GM12878 (cell line): Measurements from ENCODE around the gene DYRK4. TPM values are rescaled to one million over a fixed set of nuclear protein-coding genes. Genes with fewer than 3 reads are reported as not detected.

Experiments
- ATAC-seq: fragments of 200-7000 bp; cut with Tn5 transposase; 3 replicates; pipeline ENCODE4 v1.9.1; 2020; ENCODE audit warnings: mild to moderate bottlenecking, moderate library complexity
- BruUV-seq: library from RNA; stranded (reverse); fragments of 400-500 nt; replicated peaks from 2 replicates; lab custom pipeline; 2021; lab: Mats Ljungman, UMichigan
- CTCF ChIA-PET: fragments of 300-600 bp; sonication (Branson Sonifier 250); formaldehyde crosslinking; extraction: SDS; loops from one replicate; lab custom pipeline; 2021; ENCODE audit warnings: inconsistent platforms; lab: Yijun Ruan, JAX
- POLR2A ChIA-PET: fragments of 350-600 bp; formaldehyde crosslinking; extraction: SDS; loops from one replicate; lab custom pipeline; 2021; ENCODE audit warnings: inconsistent platforms; lab: Charles Lee
- RAD21 ChIA-PET: fragments of 300-600 bp; sonication (Branson Sonifier 250); formaldehyde crosslinking; loops from one replicate; lab custom pipeline; 2023; ENCODE audit warnings: antibody characterized with exemption; ENCODE audit not compliant: unreplicated experiment; lab: Charles Lee
- SMC1A ChIA-PET: fragments of 300-600 bp; sonication (Branson Sonifier 250); formaldehyde crosslinking; loops from one replicate; lab custom pipeline; 2023; ENCODE audit not compliant: unreplicated experiment, uncharacterized antibody; lab: Charles Lee
- DNase-seq: peaks from one replicate; pipeline ENCODE4 v3.0.0-alpha.2; 2011; ENCODE audit warnings: low read depth, low spot score
- FAIRE-seq: peaks from 3 replicates; lab custom pipeline; 2011; peaks lifted over from hg19 to GRCh38; lab: Jason Lieb, UNC
- H2AFZ ChIP-seq: 2 replicates; pipeline ENCODE4 v1.6.0; 2011; ENCODE audit warnings: low read depth, low read length, control low read depth; ENCODE audit not compliant: control insufficient read depth
- H3K27ac ChIP-seq: 2 replicates; pipeline ENCODE4 v1.5.1; 2011; ENCODE audit warnings: control low read depth; ENCODE audit not compliant: control insufficient read depth, insufficient read depth
- H3K27me3 ChIP-seq, 2 experiments: replicated peaks in 1 of 2; 2 replicates each; pipeline versions ENCODE4 v1.6.0 to v1.6.1; 2011; ENCODE audit warnings: low read length in 1 of 2; ENCODE audit not compliant: control insufficient read depth in 2 of 2, insufficient read depth in 2 of 2
- H3K36me3 ChIP-seq, 2 experiments: 2 replicates each; pipeline ENCODE4 v1.5.1; 2011; ENCODE audit warnings: low read length in 1 of 2; ENCODE audit not compliant: control insufficient read depth in 2 of 2, insufficient read depth in 2 of 2
- H3K4me1 ChIP-seq: 2 replicates; pipeline ENCODE4 v1.6.1; 2011; ENCODE audit warnings: mild to moderate bottlenecking, low read length, moderate library complexity, mixed read lengths; ENCODE audit not compliant: control insufficient read depth, insufficient read depth
- H3K4me2 ChIP-seq: 2 replicates; pipeline ENCODE4 v1.6.0; 2011; ENCODE audit warnings: control low read depth; ENCODE audit not compliant: control insufficient read depth, insufficient read depth
- H3K4me3 ChIP-seq: fragments of 200-600 bp; sonication (generic); 2 replicates; pipeline ENCODE4 v1.5.1; 2016
- H3K79me2 ChIP-seq: 2 replicates; pipeline ENCODE4 v1.6.0; 2011; ENCODE audit warnings: low read length; ENCODE audit not compliant: control insufficient read depth, insufficient read depth
- H3K9ac ChIP-seq: 2 replicates; pipeline ENCODE4 v1.8.0; 2011; ENCODE audit warnings: low read length, control low read depth, mixed read lengths; ENCODE audit not compliant: control insufficient read depth, insufficient read depth
- H3K9me3 ChIP-seq: replicated peaks from 3 replicates; pipeline ENCODE4 v1.5.1; 2011; ENCODE audit warnings: mild to moderate bottlenecking, low read length; ENCODE audit not compliant: control insufficient read depth, insufficient read depth
- H4K20me1 ChIP-seq: 2 replicates; pipeline ENCODE4 v1.6.0; 2011; ENCODE audit not compliant: control insufficient read depth, insufficient read depth
- BMI1 ChIP-seq: fragments of 450-650 bp; IDR thresholded peaks from 2 replicates; pipeline ENCODE4 v1.6.1; 2016; ENCODE audit warnings: mild to moderate bottlenecking, moderate library complexity, borderline replicate concordance
- CBFB ChIP-seq: IDR thresholded peaks from 2 replicates; pipeline ENCODE4 v1.6.1; 2016; ENCODE audit warnings: antibody characterized with exemption, low read depth
- E4F1 ChIP-seq: fragments of 450-650 bp; IDR thresholded peaks from 2 replicates; pipeline ENCODE4 v1.6.1; 2018; ENCODE audit warnings: borderline replicate concordance, mild to moderate bottlenecking; ENCODE audit not compliant: partially characterized antibody
- EP300 ChIP-seq, 2 experiments: fragments of 150-350 bp in 1 of 2; IDR thresholded peaks; 2 replicates each; pipeline ENCODE4 v1.6.1; 2011 to 2012; ENCODE audit warnings: low read depth in 2 of 2, low read length in 2 of 2, borderline replicate concordance in 1 of 2, improper control_type of control experiment in 1 of 2, inconsistent platforms in 1 of 2; ENCODE audit not compliant: control insufficient read depth in 1 of 2
- MTA2 ChIP-seq: fragments of 450-650 bp; IDR thresholded peaks from 2 replicates; pipeline ENCODE4 v1.6.1; 2016; ENCODE audit warnings: low read depth, mild to moderate bottlenecking, moderate library complexity
- PAX8 ChIP-seq: fragments of 450-650 bp; IDR thresholded peaks from 2 replicates; pipeline ENCODE4 v1.6.1; 2017; ENCODE audit warnings: mild to moderate bottlenecking, moderate library complexity
- POLR2AphosphoS2 ChIP-seq: IDR thresholded peaks from 2 replicates; pipeline ENCODE4 v1.6.1; 2011; ENCODE audit warnings: low read depth, mild to moderate bottlenecking, low read length, improper control_type of control experiment, moderate library complexity
- POLR2AphosphoS5 ChIP-seq: IDR thresholded peaks from 2 replicates; pipeline ENCODE4 v1.6.1; 2011; ENCODE audit warnings: mild to moderate bottlenecking, low read length, inconsistent platforms
- SMAD5 ChIP-seq: IDR thresholded peaks from 2 replicates; pipeline ENCODE4 v1.6.1; 2016; ENCODE audit warnings: antibody characterized with exemption, low read depth
- SPI1 ChIP-seq: IDR thresholded peaks from 2 replicates; pipeline ENCODE4 v1.6.1; 2011; ENCODE audit warnings: low read depth, mild to moderate bottlenecking, low read length, moderate library complexity, borderline replicate concordance; ENCODE audit not compliant: insufficient read depth
- YBX1 ChIP-seq: fragments of 450-650 bp; IDR thresholded peaks from 2 replicates; pipeline ENCODE4 v1.6.1; 2016; ENCODE audit warnings: antibody characterized with exemption
- WGBS: methylation state at CpG from one replicate; pipeline ENCODE4 v1.1.6; 2016; ENCODE audit warnings: low lambda C conversion rate; ENCODE audit not compliant: insufficient replicate concordance, insufficient coverage; ENCODE audit errors: missing lambda C conversion rate; 5-methylcytosine and 5-hydroxymethylcytosine counted together
- in situ Hi-C: fragments of 300-500 bp; cut with MboI; formaldehyde crosslinking; loops from 9 replicates; pipeline ENCODE4 v1.14.3; 2018; ENCODE audit warnings: mixed read lengths
- intact Hi-C: fragments of 100-400 bp; cut with micrococcal nuclease; formaldehyde crosslinking; loops from one replicate; pipeline ENCODE4 v1.14.2; 2022; ENCODE audit not compliant: unreplicated experiment
- polyA plus RNA-seq, 11 experiments: library from polyadenylated mRNA; depleted of rRNA in 4 of 11; unstranded in 6 of 11; stranded (reverse) in 5 of 11; fragments of >200 nt; fragmentation: Nextera tagmentation in 4 of 11; fragmentation: Illumina TruSeq in 1 of 11; extraction: Ambion mirVana in 4 of 11; extraction: Trizol in 1 of 11; gene quantifications; 1 replicate in 1 of 11; 2 replicates in 10 of 11; pipeline versions ENCODE4 v1.2.1 to v1.2.3, GENCODE V29; 2011 to 2016; ENCODE audit warnings: inconsistent platforms in 2 of 11, missing spikeins in 2 of 11, low read depth in 1 of 11
- total RNA-seq, 4 experiments: library from RNA; depleted of rRNA in 3 of 4; stranded (reverse); fragments of >200 nt in 3 of 4; fragmentation: Illumina TruSeq in 1 of 4; extraction: Trizol in 1 of 4; gene quantifications; 2 replicates each; pipeline versions ENCODE4 v1.2.1 to v1.2.3, GENCODE V29; 2013 to 2021

The DYRK4 gene
- total and polyA plus RNA-seq, 10 of the 15 experiments (the other 5 are each of a cell fraction or from before 2014, with no cell fraction given) = 30.8 to 66.7 (median 46.8) TPM

GRCh38 chr12:4545195-4545594 lies 16.8 kb upstream of the DYRK4 start:
- ChIA-PET SMC1A (interaction anchor here (0.8 to 1.7 kb wide), 4 partner anchors 14 to 61 kb away, joined by 3 to 4 read pairs (median 4); no protein-coding TSS in a partner anchor), POLR2A (no interaction called here), RAD21 (interaction anchor here (0.7 to 1.2 kb wide), 2 partner anchors 10 to 19 kb away, joined by 3 read pairs; no protein-coding TSS in a partner anchor), CTCF (interaction anchor here (1.4 kb wide), 1 partner anchor 58 kb away, joined by 4 read pairs; no protein-coding TSS in a partner anchor)
- Histone ChIP-seq H3K36me3 (peaks cover 0 to 6% of the 10 kb centered on the region in 2 experiments; a peak in 2 of 4 replicates), H3K4me3 (no peak overlapping the region), H3K79me2 (peaks cover 13% of the 10 kb centered on the region), H2AFZ (no peak overlapping the region), H4K20me1 (no peaks in the 10 kb centered on the region), H3K9ac (no peak overlapping the region), H3K27ac (no peak overlapping the region), H3K9me3 (no peaks in the 10 kb centered on the region), H3K4me1 (no peaks in the 10 kb centered on the region; the same call in 1 of the 2 replicates), H3K4me2 (no peak overlapping the region), H3K27me3 (no peaks in the 10 kb centered on the region)
- no peak for DNase-seq
- ATAC-seq = peak; percentile 61
- 0% methylated on average over 1 of the region's 1 CpG for WGBS
- no peak for FAIRE-seq
- BruUV-seq = no TSS peak
- TF ChIP-seq E4F1 = no peak
- TF ChIP-seq SPI1 = peak; percentile 11; the same call in 1 of the 2 replicates
- in situ Hi-C loops = no loop called here
- intact Hi-C loops = no loop called here

DNA sequence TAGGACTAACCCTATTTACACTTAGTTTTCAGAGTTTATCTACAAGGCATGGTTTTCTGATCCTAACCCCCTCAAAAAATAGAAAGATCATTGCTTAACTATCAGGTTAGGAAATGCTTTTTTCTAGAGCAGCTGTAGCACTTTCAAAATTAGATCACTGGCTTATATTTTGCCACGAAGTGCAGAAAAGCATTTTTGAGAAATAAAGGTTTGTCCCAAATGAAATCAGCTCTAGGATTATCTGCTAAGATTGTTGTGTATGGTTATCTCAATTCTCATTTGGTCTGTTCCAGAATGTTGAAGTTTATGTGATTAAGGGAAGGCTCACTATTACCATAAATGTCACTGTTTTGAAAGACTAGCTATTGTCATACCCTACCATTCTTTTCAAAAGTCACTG lies 9.8 kb upstream of the DYRK4 start:
- H3K79me2 ChIP-seq = no peaks in the 10 kb centered on the region
- no peak overlapping the region for H2AFZ ChIP-seq
- no peak for TF ChIP-seq PAX8
- no peak for TF ChIP-seq MTA2
- TF ChIP-seq SMAD5 = no peak
- TF ChIP-seq CBFB = no peak
- no peak for TF ChIP-seq E4F1
- no peak for TF ChIP-seq POLR2AphosphoS5
- TF ChIP-seq BMI1 = no peak
- no peak for TF ChIP-seq EP300 (IDR thresholded peaks at IDR 0.05; ENCODE audit: borderline replicate concordance in 1 of 2, control insufficient read depth in 1 of 2, low read depth in 2 of 2, low read length in 2 of 2)
- no peak for TF ChIP-seq YBX1
- no peak for TF ChIP-seq POLR2AphosphoS2
- no peak for DNase-seq
- H3K4me2 ChIP-seq = no peak overlapping the region
- FAIRE-seq = no peak
- in situ Hi-C loops = no loop called here
- no peak overlapping the region for H3K27ac ChIP-seq
- no peak for ATAC-seq
- no peaks in the 10 kb centered on the region for H3K27me3 ChIP-seq
- intact Hi-C loops = no loop called here
- no peaks in the 10 kb centered on the region for H3K4me1 ChIP-seq
- CTCF ChIA-PET = interaction anchor here (2.7 kb wide), 1 partner anchor 12 kb away, joined by 10 read pairs; no protein-coding TSS in a partner anchor
- BruUV-seq = no TSS peak
- POLR2A ChIA-PET = no interaction called here
- H4K20me1 ChIP-seq = no peaks in the 10 kb centered on the region
- SMC1A ChIA-PET = interaction anchor here (1.4 kb wide), 1 partner anchor 12 kb away, joined by 8 read pairs; no protein-coding TSS in a partner anchor
- H3K4me3 ChIP-seq = no peak overlapping the region
- H3K36me3 ChIP-seq = peaks cover 0 to 16% of the 10 kb centered on the region in 2 experiments; a peak in 3 of 4 replicates
- WGBS = 87% methylated on average over 1 of the region's 1 CpG
- RAD21 ChIA-PET = no interaction called here
- H3K9ac ChIP-seq = no peak overlapping the region
- H3K9me3 ChIP-seq = no peaks in the 10 kb centered on the region
